ENCODE results near the gene CPNE5.

GRCh38 chr6:36827261-36828079 lies 11.8 kb downstream of the CPNE5 start:
- TF ChIP-seq CTCF (IDR thresholded peaks at IDR 0.05), result no peak
- no peak for TF ChIP-seq POLR2A (IDR thresholded peaks at IDR 0.05)

Data from uterus (tissue), 2 donors.